K562 (cell line): ENCODE measurements around the gene MATN1. TPM values are rescaled to one million over a fixed set of nuclear protein-coding genes. Genes with fewer than 3 reads are reported as not detected.

Experiments
- ATAC-seq: fragments of 200-7000 bp; cut with Tn5 transposase; 3 replicates; pipeline ENCODE4 v1.9.1; 2020; ENCODE audit warnings: moderate library complexity
- BruUV-seq: library from RNA; stranded (reverse); fragments of 400-500 nt; replicated peaks from 2 replicates; lab custom pipeline; 2021; lab: Mats Ljungman, UMichigan
- CTCF ChIA-PET: fragments of 300-600 bp; formaldehyde crosslinking; extraction: SDS; loops from one replicate; lab custom pipeline; 2021; ENCODE audit warnings: low intra/inter-chr PET ratio; lab: Yijun Ruan, JAX
- POLR2A ChIA-PET: fragments of 300-600, 350-650 bp; sonication (Branson Sonifier 250); formaldehyde crosslinking; extraction: SDS; loops from one replicate; lab custom pipeline; 2021; ENCODE audit warnings: antibody characterized with exemption, inconsistent platforms; lab: Yijun Ruan, JAX
- DNase-seq, 4 experiments: peaks; one replicate each; pipeline versions ENCODE4 v3.0.0 to v3.0.0-alpha.2; 2011 to 2018; ENCODE audit warnings: low spot score in 3 of 4, mixed read lengths in 3 of 4; ENCODE audit errors: extremely low read depth in 1 of 4
- FAIRE-seq: peaks from 2 replicates; lab custom pipeline; 2011; peaks lifted over from hg19 to GRCh38; lab: Jason Lieb, UNC
- H2AFZ ChIP-seq: 2 replicates; pipeline ENCODE4 v1.6.0; 2011; ENCODE audit warnings: low read depth, low read length, control low read depth, inconsistent platforms
- H3K27ac ChIP-seq: fragments of 200-600 bp; 3 replicates; pipeline ENCODE4 v1.8.0; 2011; ENCODE audit warnings: low read depth, mild to moderate bottlenecking, control low read depth, inconsistent platforms, low read length, moderate library complexity, mixed read lengths; ENCODE audit errors: extremely low read depth
- H3K27me3 ChIP-seq, 2 experiments: fragments of 300-600 bp in 1 of 2; 2 replicates in 1 of 2; 3 replicates in 1 of 2; pipeline versions ENCODE4 v1.6.0 to v1.8.0; 2011; ENCODE audit warnings: inconsistent platforms in 2 of 2, low read length in 2 of 2, mild to moderate bottlenecking in 1 of 2, mixed read lengths in 1 of 2, moderate library complexity in 1 of 2; ENCODE audit not compliant: control insufficient read depth in 2 of 2, insufficient read depth in 2 of 2
- H3K36me3 ChIP-seq: fragments of 300-600 bp; 3 replicates; pipeline ENCODE4 v1.8.0; 2011; ENCODE audit warnings: mild to moderate bottlenecking, low read length, inconsistent platforms; ENCODE audit not compliant: control insufficient read depth, insufficient read depth
- H3K4me1 ChIP-seq, 2 experiments: fragments of 200-600 bp in 1 of 2; replicated peaks in 1 of 2; 2 replicates in 1 of 2; 3 replicates in 1 of 2; pipeline versions ENCODE4 v1.5.1 to v1.8.0; 2011; ENCODE audit warnings: inconsistent platforms in 2 of 2, low read length in 2 of 2, mild to moderate bottlenecking in 1 of 2, mixed read lengths in 1 of 2, moderate library complexity in 1 of 2; ENCODE audit not compliant: control insufficient read depth in 2 of 2, insufficient read depth in 2 of 2
- H3K4me2 ChIP-seq: 2 replicates; pipeline ENCODE4 v1.6.1; 2011; ENCODE audit warnings: low read length, control low read depth, inconsistent platforms, mixed read lengths; ENCODE audit not compliant: insufficient read depth
- H3K4me3 ChIP-seq: fragments of 200-600 bp; sonication (generic), shearing (Covaris generic); 2 replicates; pipeline ENCODE4 v1.5.1; 2016; ENCODE audit warnings: control low read depth, inconsistent platforms
- H3K79me2 ChIP-seq: fragments of 200-600 bp; 3 replicates; pipeline ENCODE4 v1.8.0; 2011; ENCODE audit warnings: low read length, inconsistent platforms; ENCODE audit not compliant: control insufficient read depth, insufficient read depth
- H3K9ac ChIP-seq, 2 experiments: 2 replicates each; pipeline versions ENCODE4 v1.6.0 to v1.6.1; 2011; ENCODE audit warnings: low read depth in 2 of 2, low read length in 2 of 2, control low read depth in 1 of 2, inconsistent platforms in 1 of 2, mild to moderate bottlenecking in 1 of 2, mixed read lengths in 1 of 2; ENCODE audit not compliant: insufficient read depth in 1 of 2
- H3K9me1 ChIP-seq: one replicate; pipeline ENCODE4 v1.6.0; 2011; ENCODE audit warnings: inconsistent platforms, mild to moderate bottlenecking, low read length, moderate library complexity; ENCODE audit not compliant: control insufficient read depth, insufficient read depth
- H3K9me3 ChIP-seq: replicated peaks from 2 replicates; pipeline ENCODE4 v1.5.1; 2011; ENCODE audit warnings: low read depth, low read length, inconsistent platforms; ENCODE audit not compliant: control insufficient read depth, insufficient read depth
- H4K20me1 ChIP-seq: replicated peaks from 2 replicates; pipeline ENCODE4 v1.6.1; 2011; ENCODE audit warnings: low read length, inconsistent platforms, mixed read lengths; ENCODE audit not compliant: control insufficient read depth, insufficient read depth
- CREBBP ChIP-seq: IDR thresholded peaks from one replicate; pipeline ENCODE4 v1.6.1; 2012; ENCODE audit warnings: low read depth, mild to moderate bottlenecking, control low read depth, inconsistent platforms, low read length
- CTBP1 ChIP-seq: fragments of 450-650 bp; IDR thresholded peaks from 2 replicates; pipeline ENCODE4 v1.6.1; 2016; ENCODE audit warnings: borderline replicate concordance
- LARP7 ChIP-seq: fragments of 450-650 bp; IDR thresholded peaks from 2 replicates; pipeline ENCODE4 v1.6.1; 2016
- MTA1 ChIP-seq: fragments of 450-650 bp; IDR thresholded peaks from 2 replicates; pipeline ENCODE4 v1.6.1; 2017; ENCODE audit warnings: borderline replicate concordance
- NONO ChIP-seq, 2 experiments: fragments of 200-400 bp in 1 of 2; fragments of 450-650 bp in 1 of 2; formaldehyde crosslinking in 1 of 2; IDR thresholded peaks; 2 replicates each; pipeline ENCODE4 v1.6.1; 2017; ENCODE audit warnings: low read depth in 2 of 2, mild to moderate bottlenecking in 2 of 2, moderate library complexity in 2 of 2, low read length in 1 of 2
- POLR2G ChIP-seq: fragments of 200-400 bp; formaldehyde crosslinking; IDR thresholded peaks from 2 replicates; pipeline ENCODE4 v1.6.1; 2017; ENCODE audit warnings: low read depth, mild to moderate bottlenecking, antibody characterized with exemption, low read length, moderate library complexity
- YBX1 ChIP-seq: fragments of 450-650 bp; IDR thresholded peaks from 2 replicates; pipeline ENCODE4 v1.7.1; 2016; ENCODE audit warnings: mild to moderate bottlenecking
- ZFP36 ChIP-seq: fragments of 150-350 bp; IDR thresholded peaks from 2 replicates; pipeline ENCODE4 v1.6.1; 2018; ENCODE audit warnings: low read length, low read depth; ENCODE audit not compliant: partially characterized antibody
- ZNF384 ChIP-seq: IDR thresholded peaks from 2 replicates; pipeline ENCODE4 v1.6.1; 2012; ENCODE audit warnings: low read depth, low read length, improper control_type of control experiment
- WGBS: fragments of 100-300 bp; shearing (Covaris generic); methylation state at CpG from one replicate; pipeline ENCODE4 v1.1.6; 2016; ENCODE audit warnings: low coverage, mixed read lengths; ENCODE audit not compliant: insufficient coverage; ENCODE audit errors: missing lambda C conversion rate; 5-methylcytosine and 5-hydroxymethylcytosine counted together
- in situ Hi-C: fragments of 300-500 bp; cut with MboI; formaldehyde crosslinking; loops from 4 replicates; pipeline ENCODE4 v1.15.0; 2018; ENCODE audit warnings: inconsistent platforms, mixed read lengths
- intact Hi-C: fragments of 100-400 bp; cut with micrococcal nuclease; formaldehyde crosslinking; loops from 2 replicates; pipeline ENCODE4 v1.14.2; 2022
- polyA plus RNA-seq, 8 experiments: library from polyadenylated mRNA; depleted of rRNA in 4 of 8; stranded (reverse) in 5 of 8; unstranded in 3 of 8; fragments of >200 nt; fragmentation: Nextera tagmentation in 2 of 8; fragmentation: Illumina TruSeq in 1 of 8; extraction: Ambion mirVana in 2 of 8; extraction: Trizol in 1 of 8; gene quantifications; 2 replicates each; pipeline versions ENCODE4 v1.2.1 to v1.2.3, GENCODE V29; 2011 to 2014; ENCODE audit warnings: inconsistent platforms in 1 of 8, missing spikeins in 1 of 8
- total RNA-seq, 7 experiments: library from RNA; depleted of rRNA in 6 of 7; stranded (reverse); fragments of >200 nt in 6 of 7; fragmentation: Illumina TruSeq in 2 of 7; extraction: Trizol in 2 of 7; gene quantifications; 2 replicates each; pipeline versions ENCODE4 v1.2.1 to v1.2.3, GENCODE V29; 2011 to 2021; ENCODE audit warnings: low replicate concordance in 1 of 7
- TF ChIP-seq, protein P1 (sequence below): sonication (generic); formaldehyde crosslinking; IDR thresholded peaks from 2 replicates; pipeline ENCODE4 v1.8.0; 2023; ENCODE audit warnings: mild to moderate bottlenecking, missing genetic modification reagents
- TF ChIP-seq, protein P2 (sequence below): fragments of 450-650 bp; formaldehyde crosslinking; IDR thresholded peaks from 2 replicates; pipeline ENCODE4 v1.4.0; 2022; ENCODE audit warnings: missing genetic modification characterization
- TF ChIP-seq, protein P3 (sequence below): sonication (generic); formaldehyde crosslinking; IDR thresholded peaks from 2 replicates; pipeline ENCODE4 v1.5.0; 2020; ENCODE audit warnings: missing genetic modification reagents
- TF ChIP-seq, protein P4 (sequence below): fragments of 450-650 bp; formaldehyde crosslinking; IDR thresholded peaks from 2 replicates; pipeline ENCODE4 v1.4.0; 2022; ENCODE audit warnings: missing genetic modification characterization

The MATN1 gene
- total and polyA plus RNA-seq, 9 of the 15 experiments (the other 6 are each of a cell fraction or from before 2014, with no cell fraction given) = 0.10 to 2.3 (median 1.2) TPM

DNA sequence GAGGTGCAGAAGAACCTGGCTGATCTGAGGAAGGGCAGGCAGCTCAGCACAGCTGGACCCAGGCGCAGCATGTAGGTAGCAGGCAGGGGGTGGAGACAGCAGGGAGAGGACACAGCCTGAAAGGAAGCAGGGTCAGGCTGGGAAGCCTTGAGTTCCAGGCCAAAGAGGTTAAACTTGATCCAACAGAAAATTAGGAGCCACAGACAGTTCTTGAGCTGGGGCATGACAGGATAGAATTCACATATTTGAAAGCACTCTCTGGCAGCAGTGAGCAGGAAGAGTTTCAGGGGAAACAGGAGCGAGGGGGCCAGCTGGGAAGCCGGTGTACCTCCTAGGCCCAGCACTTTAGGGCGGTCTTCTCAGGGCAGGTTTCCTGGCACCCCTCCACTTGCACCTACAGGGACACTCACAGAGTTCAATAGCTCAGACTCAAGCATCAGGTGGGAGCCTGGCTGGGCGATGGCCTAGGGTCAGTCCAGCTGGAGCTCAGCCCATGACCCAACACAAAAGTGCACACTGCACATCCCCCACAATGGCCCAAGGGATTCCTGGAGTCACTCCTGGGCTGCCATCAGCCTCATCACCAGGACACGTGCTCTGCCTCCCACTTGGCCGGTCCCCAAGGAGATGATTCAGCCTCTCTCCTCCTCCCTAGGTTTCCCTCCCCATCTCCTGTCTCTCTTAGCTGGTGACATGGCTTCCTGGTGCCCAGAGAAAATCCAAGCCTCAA is 22.7 kb downstream of the MATN1 start (continued):
- TF ChIP-seq, protein P1, sequence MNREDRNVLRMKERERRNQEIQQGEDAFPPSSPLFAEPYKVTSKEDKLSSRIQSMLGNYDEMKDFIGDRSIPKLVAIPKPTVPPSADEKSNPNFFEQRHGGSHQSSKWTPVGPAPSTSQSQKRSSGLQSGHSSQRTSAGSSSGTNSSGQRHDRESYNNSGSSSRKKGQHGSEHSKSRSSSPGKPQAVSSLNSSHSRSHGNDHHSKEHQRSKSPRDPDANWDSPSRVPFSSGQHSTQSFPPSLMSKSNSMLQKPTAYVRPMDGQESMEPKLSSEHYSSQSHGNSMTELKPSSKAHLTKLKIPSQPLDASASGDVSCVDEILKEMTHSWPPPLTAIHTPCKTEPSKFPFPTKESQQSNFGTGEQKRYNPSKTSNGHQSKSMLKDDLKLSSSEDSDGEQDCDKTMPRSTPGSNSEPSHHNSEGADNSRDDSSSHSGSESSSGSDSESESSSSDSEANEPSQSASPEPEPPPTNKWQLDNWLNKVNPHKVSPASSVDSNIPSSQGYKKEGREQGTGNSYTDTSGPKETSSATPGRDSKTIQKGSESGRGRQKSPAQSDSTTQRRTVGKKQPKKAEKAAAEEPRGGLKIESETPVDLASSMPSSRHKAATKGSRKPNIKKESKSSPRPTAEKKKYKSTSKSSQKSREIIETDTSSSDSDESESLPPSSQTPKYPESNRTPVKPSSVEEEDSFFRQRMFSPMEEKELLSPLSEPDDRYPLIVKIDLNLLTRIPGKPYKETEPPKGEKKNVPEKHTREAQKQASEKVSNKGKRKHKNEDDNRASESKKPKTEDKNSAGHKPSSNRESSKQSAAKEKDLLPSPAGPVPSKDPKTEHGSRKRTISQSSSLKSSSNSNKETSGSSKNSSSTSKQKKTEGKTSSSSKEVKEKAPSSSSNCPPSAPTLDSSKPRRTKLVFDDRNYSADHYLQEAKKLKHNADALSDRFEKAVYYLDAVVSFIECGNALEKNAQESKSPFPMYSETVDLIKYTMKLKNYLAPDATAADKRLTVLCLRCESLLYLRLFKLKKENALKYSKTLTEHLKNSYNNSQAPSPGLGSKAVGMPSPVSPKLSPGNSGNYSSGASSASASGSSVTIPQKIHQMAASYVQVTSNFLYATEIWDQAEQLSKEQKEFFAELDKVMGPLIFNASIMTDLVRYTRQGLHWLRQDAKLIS = no peak
- TF ChIP-seq ZFP36 = peak; percentile 29
- no peak for TF ChIP-seq NONO (IDR thresholded peaks at IDR 0.05; ENCODE audit: low read depth in 2 of 2, low read length in 1 of 2)
- TF ChIP-seq ZNF384 = no peak
- no peak for TF ChIP-seq POLR2G
- TF ChIP-seq, all 486 proteins: peak for 18

DNA sequence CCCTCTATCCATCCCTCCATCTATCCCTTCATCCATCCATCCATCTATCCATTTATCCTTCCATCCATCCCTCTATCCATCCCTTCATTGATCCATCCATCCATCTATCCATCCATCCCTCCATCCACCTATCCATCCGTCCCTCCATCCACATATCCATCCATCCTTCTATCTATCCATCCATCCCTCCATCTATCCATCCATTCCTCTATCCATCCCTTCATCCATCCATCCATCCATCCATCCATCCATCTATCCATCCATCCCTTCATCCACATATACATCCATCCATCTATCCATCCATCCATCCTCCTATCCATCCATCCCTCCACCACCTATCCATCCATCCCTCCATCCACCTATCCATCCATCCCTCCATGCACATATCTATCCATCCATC is 23.6 kb downstream of the MATN1 start:
- ChIA-PET CTCF (no interaction called here), POLR2A (no interaction called here)
- H3K79me2 ChIP-seq = no peaks in the 10 kb centered on the region
- 0% methylated on average over 1 of the region's 1 CpG for WGBS
- H3K9me3 ChIP-seq = no peaks in the 10 kb centered on the region
- 0 out of 2 replicates have a peak, but pooled peaks cover 7% of the 10 kb centered on the region for H4K20me1 ChIP-seq
- no peaks in the 10 kb centered on the region for H3K36me3 ChIP-seq
- H3K4me3 ChIP-seq = no peak overlapping the region
- DNase-seq = no peak
- in situ Hi-C loops = loop anchor here (10.0 kb wide), 1 partner anchor 1475 kb away; no protein-coding TSS in a partner anchor
- H3K9ac ChIP-seq = no peak overlapping the region
- H3K27me3 ChIP-seq = peaks cover 8 to 26% of the 10 kb centered on the region in 2 experiments; a peak in 3 of 5 replicates
- no peak for ATAC-seq
- no peak overlapping the region for H2AFZ ChIP-seq
- intact Hi-C loops = loop anchor here (10.0 kb wide), 3 partner anchors 1005 to 1325 kb away; no protein-coding TSS in a partner anchor
- FAIRE-seq = no peak
- H3K4me2 ChIP-seq = no peak overlapping the region
- no TSS peak for BruUV-seq
- H3K4me1 ChIP-seq = peaks cover 0 to 6% of the 10 kb centered on the region in 2 experiments; a peak in 4 of 5 replicates
- no peak overlapping the region for H3K27ac ChIP-seq
- no peaks in the 10 kb centered on the region for H3K9me1 ChIP-seq
- TF ChIP-seq, protein P2, sequence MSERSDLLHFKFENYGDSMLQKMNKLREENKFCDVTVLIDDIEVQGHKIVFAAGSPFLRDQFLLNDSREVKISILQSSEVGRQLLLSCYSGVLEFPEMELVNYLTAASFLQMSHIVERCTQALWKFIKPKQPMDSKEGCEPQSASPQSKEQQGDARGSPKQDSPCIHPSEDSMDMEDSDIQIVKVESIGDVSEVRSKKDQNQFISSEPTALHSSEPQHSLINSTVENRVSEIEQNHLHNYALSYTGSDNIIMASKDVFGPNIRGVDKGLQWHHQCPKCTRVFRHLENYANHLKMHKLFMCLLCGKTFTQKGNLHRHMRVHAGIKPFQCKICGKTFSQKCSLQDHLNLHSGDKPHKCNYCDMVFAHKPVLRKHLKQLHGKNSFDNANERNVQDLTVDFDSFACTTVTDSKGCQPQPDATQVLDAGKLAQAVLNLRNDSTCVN = peak; percentile 79; the same call in 1 of the 2 replicates
- TF ChIP-seq CTBP1 (peak; percentile 38; the same call in 1 of the 2 replicates), LARP7 (0 out of 2 replicates have a peak, but pooled peaks have one; percentile 47), CREBBP (peak; percentile 43), MTA1 (peak; percentile 39; the same call in 1 of the 2 replicates), YBX1 (peak; percentile 82; the same call in 1 of the 2 replicates)
- TF ChIP-seq, protein P3, sequence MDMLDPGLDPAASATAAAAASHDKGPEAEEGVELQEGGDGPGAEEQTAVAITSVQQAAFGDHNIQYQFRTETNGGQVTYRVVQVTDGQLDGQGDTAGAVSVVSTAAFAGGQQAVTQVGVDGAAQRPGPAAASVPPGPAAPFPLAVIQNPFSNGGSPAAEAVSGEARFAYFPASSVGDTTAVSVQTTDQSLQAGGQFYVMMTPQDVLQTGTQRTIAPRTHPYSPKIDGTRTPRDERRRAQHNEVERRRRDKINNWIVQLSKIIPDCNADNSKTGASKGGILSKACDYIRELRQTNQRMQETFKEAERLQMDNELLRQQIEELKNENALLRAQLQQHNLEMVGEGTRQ (CRISPR knock-in tag) = no peak
- TF ChIP-seq, protein P4, sequence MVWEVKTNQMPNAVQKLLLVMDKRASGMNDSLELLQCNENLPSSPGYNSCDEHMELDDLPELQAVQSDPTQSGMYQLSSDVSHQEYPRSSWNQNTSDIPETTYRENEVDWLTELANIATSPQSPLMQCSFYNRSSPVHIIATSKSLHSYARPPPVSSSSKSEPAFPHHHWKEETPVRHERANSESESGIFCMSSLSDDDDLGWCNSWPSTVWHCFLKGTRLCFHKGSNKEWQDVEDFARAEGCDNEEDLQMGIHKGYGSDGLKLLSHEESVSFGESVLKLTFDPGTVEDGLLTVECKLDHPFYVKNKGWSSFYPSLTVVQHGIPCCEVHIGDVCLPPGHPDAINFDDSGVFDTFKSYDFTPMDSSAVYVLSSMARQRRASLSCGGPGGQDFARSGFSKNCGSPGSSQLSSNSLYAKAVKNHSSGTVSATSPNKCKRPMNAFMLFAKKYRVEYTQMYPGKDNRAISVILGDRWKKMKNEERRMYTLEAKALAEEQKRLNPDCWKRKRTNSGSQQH (CRISPR knock-in tag) = peak; percentile 83; the same call in 1 of the 2 replicates
